HG03095 (cell line): Measurements from ENCODE around the gene LRP3.
A peak's percentile ranks its signal among the peaks of the same experiment; 100 is the strongest.

Source experiments
- ATAC-seq: cut with Tn5 transposase; IDR thresholded peaks from one replicate; pipeline ENCODE4 v1.9.1; 2021; ENCODE audit warnings: moderate library complexity; ENCODE audit not compliant: unreplicated experiment

Gene LRP3

GRCh38 chr19:33235269-33235995, 41.3 kb downstream of the LRP3 start:
- peak; percentile 89 for ATAC-seq

GRCh38 chr19:33235996-33236350, 41.8 kb downstream of the LRP3 start:
- ATAC-seq = no peak

DNA sequence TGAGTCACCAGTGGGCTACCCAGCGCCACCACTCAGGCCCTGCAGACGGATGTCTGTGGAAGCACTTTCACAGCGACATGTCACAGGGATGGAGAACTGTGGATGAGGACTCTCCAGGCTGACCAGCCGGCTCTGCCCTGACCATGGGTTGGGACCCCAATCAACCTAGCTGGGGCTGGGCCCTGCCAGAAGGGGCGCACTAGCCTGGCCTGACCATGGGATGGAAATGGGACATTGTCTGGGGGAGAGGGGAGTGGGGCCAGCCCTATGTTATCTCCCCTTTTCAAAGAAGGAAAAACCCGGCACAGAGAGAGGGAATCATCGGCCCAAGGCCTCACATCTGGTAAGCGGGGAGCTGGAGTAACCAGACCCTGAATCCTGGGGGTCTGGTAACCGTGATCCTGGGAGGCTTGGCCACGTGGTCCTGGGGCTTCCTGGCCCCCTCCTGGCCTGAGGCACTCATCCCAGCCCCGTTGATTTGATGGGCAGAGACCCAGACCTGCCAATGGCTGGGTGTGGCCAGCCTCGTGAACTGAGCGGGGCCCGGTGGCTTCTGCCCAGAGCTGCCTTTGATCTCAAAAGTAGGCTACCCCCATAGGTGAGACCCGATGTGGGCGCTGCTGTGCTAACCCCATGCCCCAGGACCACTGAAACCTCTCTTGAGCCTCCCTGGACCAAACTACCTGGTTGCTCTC, 42.7 kb downstream of the LRP3 start:
- ATAC-seq = no peak

DNA sequence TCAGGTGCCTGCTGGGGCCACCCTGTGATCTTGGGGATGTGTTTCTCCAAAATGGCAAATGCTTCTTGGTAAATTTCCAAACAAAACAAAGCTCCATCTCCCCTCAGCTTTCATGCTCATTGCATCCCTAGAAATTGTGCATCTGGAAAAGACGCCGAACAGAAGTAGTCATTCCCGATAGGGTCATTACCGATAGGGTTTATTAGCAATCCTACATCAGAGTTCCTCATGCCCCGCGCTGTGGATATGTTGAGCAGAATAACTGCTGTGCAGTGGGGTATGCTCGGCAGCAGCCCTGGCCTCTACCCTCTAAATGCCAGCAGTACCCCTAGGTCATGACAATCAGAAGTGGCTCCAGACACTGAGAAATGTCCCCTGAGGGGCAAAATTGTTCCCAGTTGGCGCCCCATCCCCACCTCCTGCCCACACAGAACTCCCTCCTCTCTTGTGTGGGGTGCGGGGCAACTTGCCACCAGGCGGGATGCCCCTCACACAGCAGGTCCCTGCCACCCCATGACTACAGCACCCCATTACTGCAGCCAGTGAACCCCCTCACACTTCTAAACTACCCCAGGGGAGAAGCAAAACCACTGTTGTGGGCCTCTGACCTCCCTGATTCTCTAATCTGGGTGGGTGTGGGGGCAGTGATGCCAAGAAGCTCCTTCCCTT, 44.5 kb downstream of the LRP3 start:
- no peak for ATAC-seq

GRCh38 chr19:33239223-33239975, 45.3 kb downstream of the LRP3 start:
- no peak for ATAC-seq

- no peak for ATAC-seq
Observed at GRCh38 chr19:33240181-33240771, 46.1 kb downstream of the LRP3 start.

- no peak for ATAC-seq
Observed at GRCh38 chr19:33241091-33241529, 47.0 kb downstream of the LRP3 start.

DNA sequence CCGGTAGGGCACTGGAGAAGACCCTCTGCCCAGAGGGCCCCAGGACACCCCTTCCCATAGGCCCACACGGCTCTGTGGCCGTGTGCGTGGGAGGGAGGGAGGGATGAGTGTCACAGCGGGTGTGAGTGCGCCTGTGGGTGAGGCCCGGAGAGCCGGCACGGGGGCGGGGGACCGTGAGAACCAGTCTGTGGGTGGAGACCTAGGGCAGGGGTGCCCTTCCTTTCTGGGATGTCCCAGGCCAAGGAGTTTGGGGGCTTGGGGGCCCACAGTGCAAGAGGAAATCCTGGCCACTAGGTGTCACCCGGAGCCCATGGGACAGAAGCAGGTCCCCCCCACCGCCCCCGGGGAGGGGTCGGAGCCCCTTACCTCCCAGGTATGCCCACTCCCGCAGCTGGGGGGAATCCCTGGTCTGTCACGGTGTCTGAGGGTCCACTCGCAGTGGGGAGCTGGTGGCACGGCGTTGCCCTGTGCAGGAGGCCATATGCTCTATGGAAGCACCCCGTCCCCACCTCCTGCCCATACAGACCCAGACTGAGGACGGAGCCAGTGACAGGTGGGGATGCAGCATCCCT, 47.5 kb downstream of the LRP3 start:
- ATAC-seq = no peak

GRCh38 chr19:33242131-33242530, 48.0 kb downstream of the LRP3 start:
- no peak for ATAC-seq

- ATAC-seq = no peak
Observed at GRCh38 chr19:33242911-33243310, 48.8 kb downstream of the LRP3 start.

- no peak for ATAC-seq
Observed at GRCh38 chr19:33245948-33246708, 52.0 kb downstream of the LRP3 start.

- ATAC-seq = no peak
Observed at GRCh38 chr19:33246709-33247440, 52.7 kb downstream of the LRP3 start.

- ATAC-seq = no peak
Observed at GRCh38 chr19:33247441-33247819, 53.3 kb downstream of the LRP3 start.

GRCh38 chr19:33248104-33248503, 54.0 kb downstream of the LRP3 start:
- ATAC-seq = no peak

GRCh38 chr19:33248553-33248953, 54.4 kb downstream of the LRP3 start:
- no peak for ATAC-seq

DNA sequence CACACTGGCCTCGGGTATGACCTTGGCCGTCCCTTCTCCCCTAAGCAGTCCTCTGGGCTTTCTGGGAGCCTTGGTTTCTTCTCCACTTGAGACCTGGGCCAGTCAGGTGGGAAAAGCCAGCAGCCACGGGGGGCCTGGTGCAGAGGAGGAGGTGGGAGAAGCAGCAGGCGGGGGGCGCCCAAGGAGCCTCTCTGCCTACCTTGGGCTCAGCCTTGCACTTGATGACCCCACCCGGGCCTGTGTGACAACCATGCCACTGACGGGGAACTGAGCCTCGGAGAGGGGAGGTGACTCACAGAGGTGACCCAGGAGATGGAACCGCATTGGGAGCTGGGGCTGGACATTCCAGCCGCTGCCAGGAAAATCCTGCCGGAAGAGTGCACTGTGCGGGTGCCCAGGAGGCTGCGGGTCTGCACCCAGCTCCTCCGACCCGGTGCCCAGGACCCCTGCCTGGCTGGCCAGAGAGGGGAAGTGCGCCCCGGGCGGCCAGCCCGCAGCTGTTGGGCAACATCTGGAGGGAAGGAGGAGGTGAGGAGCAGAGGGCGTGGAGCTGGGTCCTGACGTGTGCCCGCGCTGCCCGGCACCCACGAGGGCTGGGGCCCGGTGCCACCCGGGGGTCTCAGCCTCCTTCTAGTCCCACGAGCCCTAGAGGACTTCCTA, 55.0 kb downstream of the LRP3 start:
- ATAC-seq = no peak

DNA sequence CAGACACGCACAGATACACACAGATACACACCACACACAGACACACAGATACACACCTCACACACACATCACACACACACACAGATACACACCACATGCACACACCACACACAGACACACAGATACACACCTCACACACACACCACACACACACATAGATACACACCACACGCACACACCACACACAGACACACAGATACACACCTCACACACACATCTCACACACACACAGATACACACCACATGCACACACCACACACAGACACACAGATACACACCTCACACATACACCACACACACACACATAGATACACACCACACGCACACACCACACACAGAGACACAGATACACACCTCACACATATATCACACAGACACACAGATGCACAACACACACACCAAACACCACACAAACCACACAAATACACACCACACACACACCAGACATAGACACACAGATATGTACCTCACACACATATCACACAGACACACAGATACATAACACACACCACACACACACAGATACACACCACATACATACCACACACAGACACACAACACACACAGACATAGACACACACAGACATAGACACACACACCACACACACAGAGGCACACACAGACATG, 55.7 kb downstream of the LRP3 start:
- no peak for ATAC-seq

GRCh38 chr19:33250500-33250899, 56.4 kb downstream of the LRP3 start:
- no peak for ATAC-seq
